ENCODE results near the gene DENND4C.
A peak's percentile ranks its signal among the peaks of the same experiment; 100 is the strongest.
"Not testable (repeated sequence)": the region's sequence is repeated elsewhere in the genome, so short reads cannot be mapped to it uniquely, and the experiment has no call there.

The DENND4C gene

DNA sequence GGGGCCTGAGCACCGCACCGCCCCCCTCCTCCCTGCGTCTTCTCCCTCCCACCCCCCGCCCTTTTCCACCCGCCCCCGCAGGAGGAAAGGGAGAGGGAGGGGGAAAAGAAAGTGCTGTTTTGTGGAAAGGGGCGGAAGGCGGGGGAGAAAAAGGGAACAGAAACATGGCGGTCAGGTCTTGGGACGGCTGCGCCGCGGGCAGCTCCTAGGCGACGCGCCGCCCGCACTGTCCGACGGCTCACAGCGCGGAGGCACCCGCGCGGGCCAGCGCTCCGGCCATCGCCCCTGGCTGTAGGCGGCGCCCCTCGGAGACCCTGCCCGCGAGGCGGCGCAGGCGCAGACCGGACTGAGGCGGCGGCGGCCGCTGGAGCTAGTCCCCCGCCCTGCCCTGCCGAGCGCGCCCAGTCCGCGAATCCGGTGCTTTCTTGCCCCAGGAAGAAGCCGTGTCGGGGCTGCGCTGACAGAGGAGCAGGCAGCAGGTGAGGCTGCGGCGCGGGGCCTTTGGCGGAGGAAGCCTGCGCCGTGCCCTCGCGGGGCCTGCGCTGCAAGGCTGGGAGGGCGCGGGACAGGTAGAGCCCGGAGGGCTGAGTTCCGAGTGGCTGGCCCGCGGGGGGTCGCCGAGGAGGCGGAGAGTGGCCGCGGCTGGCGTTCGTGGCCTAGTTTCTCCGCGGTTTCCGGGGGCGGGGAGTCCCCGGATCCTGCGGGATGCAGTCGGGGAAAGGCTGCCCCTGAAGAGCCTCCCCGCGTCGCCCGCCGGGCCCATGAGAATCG lies at the start of gene DENND4C:
DENND4C (plus strand) TSS at position 339 of the 771 bp plus-strand sequence. CDS start 45,482 bp downstream, outside the sequence.
- peak; percentile 97 for DNase-seq

- DNase-seq: no peak
Measured at GRCh38 chr9:19180991-19181390, 49.5 kb upstream of the DENND4C start.

- DNase-seq: no peak
Measured at GRCh38 chr9:19181561-19181960, 48.9 kb upstream of the DENND4C start.

- peak; percentile 44 for DNase-seq
Measured at GRCh38 chr9:19184144-19184917, 46.2 kb upstream of the DENND4C start.

GRCh38 chr9:19185191-19185590 lies 45.3 kb upstream of the DENND4C start:
- DNase-seq: no peak

GRCh38 chr9:19186232-19186631 lies 44.3 kb upstream of the DENND4C start:
- no peak for DNase-seq

GRCh38 chr9:19188771-19189170 lies 41.7 kb upstream of the DENND4C start:
- DNase-seq: peak; percentile 11

- DNase-seq: no peak
Measured at GRCh38 chr9:19192202-19193028, 38.1 kb upstream of the DENND4C start.

GRCh38 chr9:19193029-19193324 lies 37.5 kb upstream of the DENND4C start:
- no peak for DNase-seq

DNA sequence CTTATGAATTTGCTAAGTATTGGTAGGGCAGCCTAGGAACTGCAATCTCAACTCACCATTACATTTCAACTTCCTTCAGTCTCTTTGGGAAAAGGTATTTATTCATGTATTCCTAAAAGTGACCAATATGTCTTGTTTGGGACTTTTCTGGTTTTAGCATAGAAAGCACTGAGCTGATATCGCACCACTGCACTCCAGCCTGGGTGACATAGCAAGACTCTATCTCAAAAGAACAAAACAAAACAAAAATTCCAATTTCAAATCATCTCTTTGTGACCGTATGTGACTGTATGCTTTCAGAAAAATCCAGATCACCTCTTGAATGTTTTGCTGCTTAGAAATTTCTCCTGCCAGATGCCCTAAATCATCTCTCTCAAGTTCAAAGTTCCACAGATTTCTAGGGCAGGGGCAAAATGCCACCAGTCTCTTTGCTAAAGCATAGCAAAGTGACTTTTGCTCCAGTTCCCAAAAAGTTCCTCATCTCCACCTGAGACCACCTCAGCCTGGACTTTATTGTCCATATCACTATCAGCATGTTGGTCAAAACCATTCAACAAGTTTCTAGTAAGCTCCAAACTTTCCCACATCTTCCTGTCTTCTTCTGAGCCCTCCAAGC lies 37.0 kb upstream of the DENND4C start:
- DNase-seq: not testable (repeated sequence)

DNA sequence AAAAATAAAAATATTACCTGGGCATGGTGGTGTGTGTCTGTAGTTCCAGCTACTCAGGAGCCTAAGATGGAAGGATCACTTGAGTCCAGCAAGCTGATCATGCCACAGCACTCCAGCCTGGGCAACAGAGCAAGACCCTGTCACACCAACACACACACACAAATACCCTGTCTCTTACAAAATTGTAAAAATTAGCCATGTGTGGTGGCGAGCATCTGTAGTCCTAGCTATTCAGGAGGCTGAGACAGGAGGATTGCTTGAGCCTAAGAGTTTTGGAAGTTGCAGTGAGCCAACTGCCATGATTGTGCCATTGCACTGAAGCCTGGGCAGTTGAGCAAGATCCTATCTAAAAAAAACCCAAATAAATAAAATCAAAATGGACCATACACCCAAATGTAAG lies 32.1 kb upstream of the DENND4C start:
- DNase-seq: no peak

- DNase-seq: no peak
Measured at GRCh38 chr9:19199012-19199411, 31.5 kb upstream of the DENND4C start.

DNA sequence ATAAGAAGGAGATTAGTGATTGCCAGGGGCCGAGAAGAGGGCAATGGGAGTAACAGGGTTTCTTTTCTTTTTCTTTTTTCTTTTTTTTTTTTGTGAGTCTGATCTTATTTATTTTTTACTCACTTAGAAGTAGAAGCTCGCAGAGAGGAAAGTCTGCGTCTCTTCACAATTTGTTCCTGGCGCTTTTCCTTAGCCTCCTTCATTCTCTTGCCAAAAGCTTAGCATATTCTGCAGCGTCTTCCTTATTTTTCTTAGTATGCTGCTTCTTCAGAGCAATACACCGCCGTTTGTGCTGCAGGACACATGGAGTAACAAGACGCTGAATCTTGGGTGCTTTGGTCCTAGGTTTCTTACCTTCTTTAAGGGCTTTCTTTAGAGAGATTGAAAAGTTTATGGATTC lies 30.3 kb upstream of the DENND4C start:
- no peak for DNase-seq

GRCh38 chr9:19201899-19202891 lies 28.3 kb upstream of the DENND4C start:
- peak; percentile 56 for DNase-seq

DNA sequence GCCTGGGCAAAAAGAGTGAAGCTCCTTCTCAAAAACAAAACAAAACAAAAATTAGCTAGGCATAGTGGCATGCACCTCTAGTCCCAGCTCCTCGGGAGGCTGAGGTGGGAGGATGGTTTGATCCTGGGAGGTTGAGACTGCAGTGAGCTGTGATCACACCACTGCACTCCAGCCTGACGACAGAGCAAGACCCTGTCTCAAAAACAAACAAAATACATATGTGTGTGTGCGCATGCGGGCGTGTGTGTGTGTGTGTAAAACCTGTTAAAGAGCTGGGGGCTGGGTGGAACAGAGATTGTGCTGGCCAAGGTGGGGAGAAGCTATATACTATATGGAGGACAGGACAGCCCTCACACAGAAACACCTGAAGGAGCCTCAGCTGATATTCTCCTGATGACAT lies 27.4 kb upstream of the DENND4C start:
- DNase-seq: no peak

GRCh38 chr9:19208653-19209052 lies 21.8 kb upstream of the DENND4C start:
- no peak for DNase-seq

- DNase-seq: no peak
Measured at GRCh38 chr9:19209188-19209587, 21.3 kb upstream of the DENND4C start.

DNA sequence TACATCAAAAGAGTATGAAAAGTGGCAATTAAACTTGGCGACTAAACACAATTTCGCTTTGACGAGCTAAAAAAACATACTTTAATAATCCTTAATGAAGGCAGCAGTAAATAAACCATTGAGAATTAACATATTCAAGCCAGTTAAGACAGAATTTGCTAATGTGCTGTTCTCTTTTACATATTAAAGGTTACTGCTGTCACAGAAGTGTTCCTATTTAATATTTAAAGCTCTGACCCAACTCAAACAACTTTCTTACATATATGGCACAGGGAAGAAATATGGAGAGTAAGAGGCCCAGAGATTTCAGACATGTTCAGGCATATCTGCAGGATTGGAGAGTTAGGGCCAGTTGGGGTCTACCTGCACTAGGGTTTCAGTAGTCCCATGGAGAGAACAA lies 16.7 kb upstream of the DENND4C start:
- no peak for DNase-seq

GRCh38 chr9:19216466-19216865 lies 14.0 kb upstream of the DENND4C start:
- no peak for DNase-seq

GRCh38 chr9:19221326-19221725 lies 9.2 kb upstream of the DENND4C start:
- DNase-seq: no peak

- no peak for DNase-seq
Measured at GRCh38 chr9:19223724-19224123, 6.8 kb upstream of the DENND4C start.

- DNase-seq: no peak
Measured at GRCh38 chr9:19224563-19224962, 5.9 kb upstream of the DENND4C start.
